ENCODE results near the gene NEGR1. TPM values are rescaled to one million over a fixed set of nuclear protein-coding genes. Genes with fewer than 3 reads are reported as not detected.
A peak's percentile ranks its signal among the peaks of the same experiment; 100 is the strongest.

NEGR1 gene
- total and polyA plus RNA-seq, 7 donors, result 0.69 to 69.2 (median 42.5) TPM

DNA sequence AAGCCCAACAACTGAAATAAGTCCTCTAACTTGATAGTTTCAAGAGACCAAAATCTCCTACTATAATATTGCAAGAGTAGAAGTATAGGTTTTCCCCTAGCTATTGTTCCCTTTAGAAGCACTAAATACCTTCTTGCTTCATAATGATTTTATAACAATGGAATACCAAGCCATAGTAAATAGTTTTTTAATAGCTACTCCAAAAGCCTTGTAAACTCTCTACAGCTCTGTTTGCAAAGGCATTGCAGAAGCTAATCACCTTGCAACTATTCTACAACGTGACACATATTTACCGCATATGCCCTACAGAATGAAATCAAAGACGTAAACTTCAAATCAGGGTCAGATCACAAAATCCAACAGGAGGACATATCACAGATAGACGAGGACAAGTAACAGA lies 750.0 kb downstream of the NEGR1 start:
- TF ChIP-seq EP300 (IDR thresholded peaks at IDR 0.05) (no peak), POLR2AphosphoS5 (IDR thresholded peaks at IDR 0.05) (no peak), POLR2A (IDR thresholded peaks at IDR 0.05) (no peak)
- TF ChIP-seq, protein P1, sequence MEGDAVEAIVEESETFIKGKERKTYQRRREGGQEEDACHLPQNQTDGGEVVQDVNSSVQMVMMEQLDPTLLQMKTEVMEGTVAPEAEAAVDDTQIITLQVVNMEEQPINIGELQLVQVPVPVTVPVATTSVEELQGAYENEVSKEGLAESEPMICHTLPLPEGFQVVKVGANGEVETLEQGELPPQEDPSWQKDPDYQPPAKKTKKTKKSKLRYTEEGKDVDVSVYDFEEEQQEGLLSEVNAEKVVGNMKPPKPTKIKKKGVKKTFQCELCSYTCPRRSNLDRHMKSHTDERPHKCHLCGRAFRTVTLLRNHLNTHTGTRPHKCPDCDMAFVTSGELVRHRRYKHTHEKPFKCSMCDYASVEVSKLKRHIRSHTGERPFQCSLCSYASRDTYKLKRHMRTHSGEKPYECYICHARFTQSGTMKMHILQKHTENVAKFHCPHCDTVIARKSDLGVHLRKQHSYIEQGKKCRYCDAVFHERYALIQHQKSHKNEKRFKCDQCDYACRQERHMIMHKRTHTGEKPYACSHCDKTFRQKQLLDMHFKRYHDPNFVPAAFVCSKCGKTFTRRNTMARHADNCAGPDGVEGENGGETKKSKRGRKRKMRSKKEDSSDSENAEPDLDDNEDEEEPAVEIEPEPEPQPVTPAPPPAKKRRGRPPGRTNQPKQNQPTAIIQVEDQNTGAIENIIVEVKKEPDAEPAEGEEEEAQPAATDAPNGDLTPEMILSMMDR (IDR thresholded peaks at IDR 0.05), result no peak
- H3K4me1 ChIP-seq, result no peaks in the 10 kb centered on the region
- H3K4me3 ChIP-seq, result no peak overlapping the region
- no peaks in the 10 kb centered on the region for H3K9me3 ChIP-seq
- no peak overlapping the region for H3K27ac ChIP-seq
- intact Hi-C loops (cut with DNase I), result no loop called here
- no peaks in the 10 kb centered on the region for H3K27me3 ChIP-seq
- no peak for DNase-seq
- WGBS, 2 donors, result 82 to 89% methylated on average over 4 of the region's 4 CpGs
- no peaks in the 10 kb centered on the region for H3K36me3 ChIP-seq

DNA sequence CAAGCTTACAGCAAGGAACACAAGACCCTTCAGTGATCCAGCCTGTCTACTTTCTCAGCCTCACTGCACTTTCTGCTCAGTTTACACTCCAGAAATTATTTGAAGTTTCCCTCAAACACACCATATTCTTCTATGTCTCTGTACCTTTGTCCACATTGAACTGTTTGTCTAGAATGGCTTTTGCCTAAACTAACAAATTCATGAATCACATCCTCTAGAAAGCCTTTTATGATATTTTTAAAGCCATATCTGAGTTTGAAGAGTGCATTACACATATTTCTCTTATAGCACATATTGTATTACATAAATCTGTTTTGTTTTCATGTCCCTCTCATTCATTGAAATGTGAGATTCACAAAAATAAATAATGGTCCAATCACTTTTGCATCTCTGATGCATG lies 755.5 kb downstream of the NEGR1 start:
- TF ChIP-seq EP300 (IDR thresholded peaks at IDR 0.05) (no peak), POLR2AphosphoS5 (IDR thresholded peaks at IDR 0.05) (no peak), POLR2A (IDR thresholded peaks at IDR 0.05) (no peak)
- TF ChIP-seq, protein P1 (IDR thresholded peaks at IDR 0.05), result no peak
- intact Hi-C loops (cut with DNase I), result no loop called here
- Histone ChIP-seq H3K9me3 (no peaks in the 10 kb centered on the region), H3K27ac (no peak overlapping the region), H3K36me3 (no peaks in the 10 kb centered on the region), H3K4me3 (no peak overlapping the region), H3K4me1 (no peaks in the 10 kb centered on the region), H3K27me3 (no peaks in the 10 kb centered on the region)
- DNase-seq, result no peak

DNA sequence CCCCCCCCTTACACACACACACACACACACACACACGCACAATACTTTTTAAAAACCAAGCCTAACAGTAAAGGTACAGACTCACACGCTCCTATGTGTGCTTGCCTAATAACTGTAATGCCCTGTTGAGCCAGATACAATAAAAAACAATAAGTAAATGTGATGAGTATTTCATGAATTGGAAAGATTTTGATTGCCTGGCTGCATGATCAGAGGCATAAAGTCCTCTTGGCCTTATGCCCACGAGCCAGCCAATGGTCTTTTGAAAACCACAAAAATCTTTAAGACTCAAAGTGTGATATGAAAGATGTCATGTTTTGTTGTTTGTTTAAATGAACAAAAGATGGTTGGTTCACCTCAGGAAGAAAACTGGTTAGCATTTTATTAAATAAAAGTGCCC lies 759.6 kb downstream of the NEGR1 start:
- Histone ChIP-seq H3K4me1 (no peaks in the 10 kb centered on the region), H3K36me3 (no peaks in the 10 kb centered on the region), H3K27me3 (no peaks in the 10 kb centered on the region), H3K27ac (no peak overlapping the region), H3K4me3 (no peak overlapping the region), H3K9me3 (no peaks in the 10 kb centered on the region)
- TF ChIP-seq POLR2A (IDR thresholded peaks at IDR 0.05), result no peak
- TF ChIP-seq EP300 (IDR thresholded peaks at IDR 0.05), result no peak
- TF ChIP-seq POLR2AphosphoS5 (IDR thresholded peaks at IDR 0.05), result no peak
- TF ChIP-seq, protein P1 (IDR thresholded peaks at IDR 0.05), result no peak
- intact Hi-C loops (cut with DNase I), result no loop called here
- DNase-seq, result no peak
- WGBS, 2 donors, result 38 to 70% methylated on average over 3 of the region's 3 CpGs

DNA sequence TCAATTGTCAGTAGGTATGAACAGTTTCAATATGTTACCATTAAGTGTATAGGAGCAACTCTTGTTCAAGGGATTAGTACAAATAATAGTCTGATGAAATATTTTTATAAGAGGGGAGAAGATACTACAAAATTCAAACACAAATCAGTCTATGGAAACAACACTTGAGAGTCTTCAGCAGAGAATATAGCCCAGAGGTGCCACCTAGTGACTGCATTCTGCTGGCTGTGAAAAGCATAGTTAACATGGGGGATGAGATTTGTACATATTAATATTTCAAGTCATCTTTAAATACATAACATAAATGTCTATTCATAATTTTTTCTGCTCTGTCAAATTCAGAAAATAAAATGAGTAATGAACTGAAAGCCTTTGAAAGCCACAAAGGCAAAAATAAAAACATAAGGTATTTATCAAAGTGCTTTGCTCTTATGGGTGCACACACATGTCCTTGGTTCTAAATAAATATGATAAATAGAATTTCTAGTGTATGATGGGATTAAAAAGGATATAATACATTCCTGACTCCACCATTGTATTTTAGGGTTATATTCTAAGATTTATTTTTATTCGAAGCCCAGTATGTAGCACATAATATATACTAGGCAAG lies 760.6 kb downstream of the NEGR1 start:
- Histone ChIP-seq H3K27me3 (no peaks in the 10 kb centered on the region), H3K27ac (no peak overlapping the region), H3K36me3 (no peaks in the 10 kb centered on the region), H3K4me3 (no peak overlapping the region), H3K9me3 (no peaks in the 10 kb centered on the region), H3K4me1 (no peaks in the 10 kb centered on the region)
- intact Hi-C loops (cut with DNase I), result no loop called here
- 95 to 97% methylated on average over 1 of the region's 1 CpG for WGBS, 2 donors
- DNase-seq, result no peak
- TF ChIP-seq EP300 (IDR thresholded peaks at IDR 0.05), result no peak
- TF ChIP-seq, protein P1 (IDR thresholded peaks at IDR 0.05), result peak in 2 of 4 experiments; percentile 28 to 37

DNA sequence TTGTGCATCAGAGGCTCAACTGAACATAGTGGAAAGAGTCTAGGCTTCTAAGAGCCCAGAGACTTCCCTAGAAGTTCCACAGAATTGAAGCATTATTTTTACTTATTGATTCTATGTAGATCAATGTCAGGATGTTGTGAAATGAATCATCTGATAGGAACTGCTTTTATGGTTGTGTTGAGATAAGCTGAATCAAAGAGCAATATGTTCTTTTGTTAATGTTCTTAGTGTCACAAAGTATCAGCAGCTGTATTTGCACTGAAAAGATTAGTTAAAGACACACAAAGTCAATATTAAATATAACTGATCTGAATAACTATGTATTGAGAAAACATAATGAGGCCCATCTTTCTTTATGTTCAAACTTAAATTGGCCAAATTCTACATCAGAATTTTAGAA lies 770.8 kb downstream of the NEGR1 start:
- TF ChIP-seq, protein P1 (IDR thresholded peaks at IDR 0.05), result no peak
- TF ChIP-seq EP300 (IDR thresholded peaks at IDR 0.05) (no peak), POLR2A (IDR thresholded peaks at IDR 0.05) (no peak), POLR2AphosphoS5 (IDR thresholded peaks at IDR 0.05) (no peak)
- Histone ChIP-seq H3K4me3 (no peak overlapping the region), H3K27ac (no peak overlapping the region), H3K36me3 (no peaks in the 10 kb centered on the region), H3K9me3 (no peaks in the 10 kb centered on the region), H3K27me3 (no peaks in the 10 kb centered on the region), H3K4me1 (no peaks in the 10 kb centered on the region)
- no peak for DNase-seq
- intact Hi-C loops (cut with DNase I), result no loop called here
